NCI-H510A treated with DMSO at 0.1 percent for 48 hours (cell line): ENCODE data around the gene PPFIBP2.

Experiments
- DNase-seq: peaks from one replicate; lab custom pipeline; 2025; lab: John Stamatoyannopoulos, UW

The PPFIBP2 gene

DNA sequence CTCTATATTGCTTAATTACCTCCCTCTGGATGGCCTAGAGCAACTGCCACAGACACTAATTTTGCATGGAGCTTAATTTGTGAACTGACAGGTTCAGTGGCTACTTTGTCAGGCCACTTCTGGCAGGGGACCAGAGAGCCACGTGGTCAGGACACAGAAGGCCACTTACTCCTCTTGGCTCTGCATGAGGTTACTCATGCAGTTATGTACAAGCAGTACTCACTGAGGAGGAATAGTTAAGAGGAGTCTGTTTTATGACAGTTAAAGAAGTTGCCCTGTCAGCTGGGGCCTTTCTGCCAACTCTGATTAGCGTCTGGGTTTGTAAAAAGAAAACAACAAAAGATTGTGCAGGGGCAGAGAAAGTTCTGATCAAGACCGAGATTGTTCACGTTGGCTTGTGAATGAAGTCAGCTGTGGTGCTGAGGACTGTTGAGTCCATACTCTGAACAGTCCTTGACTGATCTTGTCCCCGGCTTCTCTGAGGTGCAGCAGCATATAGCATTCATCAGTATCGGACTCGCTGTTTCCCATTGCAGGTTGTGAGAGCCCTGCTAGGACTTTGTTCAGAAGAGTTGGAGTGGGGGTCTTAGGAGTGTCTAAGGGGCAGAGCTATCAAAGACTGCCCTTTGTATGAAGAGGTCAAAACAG, 41.4 kb downstream of the PPFIBP2 start:
- DNase-seq: no peak

GRCh38 chr11:7558046-7558445, 44.2 kb downstream of the PPFIBP2 start:
- no peak for DNase-seq

DNA sequence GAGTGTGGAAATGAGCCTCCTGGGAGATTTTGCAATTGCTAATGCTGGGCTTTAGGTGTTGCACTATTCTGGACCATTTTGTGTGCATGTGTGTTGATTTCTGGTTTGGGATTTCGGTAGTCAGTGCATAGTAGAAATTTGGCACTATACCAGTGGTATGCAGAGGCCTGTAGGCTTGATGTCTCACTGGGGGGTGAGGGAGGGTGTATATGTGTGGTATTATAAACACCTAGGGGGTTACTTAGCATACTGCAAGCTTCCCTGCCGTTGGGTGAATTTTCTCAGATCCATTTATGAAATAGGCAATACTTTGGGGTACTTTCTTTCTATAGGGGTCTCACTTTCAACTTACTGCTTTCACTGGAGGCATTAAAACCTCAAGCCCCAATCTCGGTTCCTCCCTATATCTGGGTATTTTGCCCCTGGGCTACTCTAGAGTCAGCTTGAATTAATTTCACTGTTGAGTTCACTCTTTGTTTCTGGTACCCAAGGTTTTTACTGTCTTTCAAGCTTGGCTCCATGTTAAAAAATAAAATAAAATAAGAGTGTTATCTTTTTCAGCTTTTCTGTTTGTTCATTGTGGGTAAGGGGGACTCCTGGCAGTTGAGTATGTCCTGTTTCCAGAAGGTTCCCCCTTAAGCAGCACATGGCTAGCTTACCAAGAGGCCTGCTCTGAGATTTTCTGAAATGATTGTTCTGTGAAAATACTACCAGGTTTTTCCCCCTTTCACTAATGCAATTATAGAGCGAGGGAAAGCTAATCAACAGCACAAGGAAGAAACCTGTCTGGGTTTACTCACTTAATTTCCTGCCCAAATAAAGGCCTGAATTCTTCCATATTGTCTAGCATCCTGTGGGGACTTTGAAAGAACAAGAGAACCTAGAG, 45.8 kb downstream of the PPFIBP2 start:
- DNase-seq: no peak

- DNase-seq: no peak
These were observed 47.8 kb downstream of the PPFIBP2 start for GRCh38 chr11:7561562-7561961.

- no peak for DNase-seq
These were observed 49.5 kb downstream of the PPFIBP2 start for GRCh38 chr11:7563281-7563680.

GRCh38 chr11:7564803-7565202, 51.0 kb downstream of the PPFIBP2 start:
- DNase-seq: no peak

GRCh38 chr11:7567311-7567710, 53.5 kb downstream of the PPFIBP2 start:
- DNase-seq: no peak

DNA sequence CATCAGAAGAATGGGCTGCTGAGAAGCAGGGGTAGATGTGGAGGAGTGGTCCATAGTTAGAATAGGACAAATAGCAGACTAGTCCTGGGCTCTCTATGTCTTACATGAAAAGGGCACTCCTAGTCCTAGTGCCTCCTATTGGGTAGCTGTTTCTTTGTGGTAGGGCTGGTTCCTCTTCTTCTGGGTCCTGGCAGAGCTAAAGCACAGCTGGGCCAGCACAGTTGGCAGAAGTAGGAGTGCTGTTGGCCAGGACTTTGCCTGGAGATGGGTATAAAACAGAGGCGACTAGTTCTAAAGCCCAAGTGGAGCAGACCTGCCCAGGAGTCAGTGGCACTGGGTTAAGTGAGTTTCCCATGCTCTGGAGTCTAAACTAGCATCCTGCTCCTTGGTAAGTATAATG, 55.2 kb downstream of the PPFIBP2 start:
- DNase-seq: no peak

- no peak for DNase-seq
These were observed 56.4 kb downstream of the PPFIBP2 start for GRCh38 chr11:7570241-7570640.

DNA sequence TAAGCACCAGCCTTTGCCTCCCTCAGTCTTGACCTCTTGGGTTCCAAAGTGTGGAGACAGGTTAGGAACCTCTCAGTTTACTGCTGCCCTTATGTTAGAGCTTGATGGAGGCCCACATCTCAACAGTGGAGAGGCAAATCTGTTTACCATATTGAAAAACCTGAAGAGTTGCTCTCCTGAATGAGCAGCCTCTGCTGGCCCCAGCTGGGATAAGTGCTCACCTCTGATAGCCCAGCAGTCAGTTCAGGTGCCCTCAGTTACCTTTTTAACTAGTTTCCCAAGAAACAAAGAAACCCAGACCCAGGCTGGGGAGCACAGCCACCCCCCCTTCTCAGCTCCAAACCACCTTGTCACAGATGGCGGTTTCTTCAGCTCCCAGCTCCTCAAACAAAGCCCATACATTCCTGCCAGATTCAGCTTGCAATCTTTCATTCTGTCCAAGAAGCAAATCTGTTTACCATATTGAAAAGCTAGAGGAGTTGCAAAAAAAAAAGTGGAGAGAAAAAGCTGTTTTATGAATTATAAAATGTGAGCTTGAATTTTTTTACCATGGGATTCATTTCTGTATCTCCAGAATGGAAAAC, 57.2 kb downstream of the PPFIBP2 start:
- no peak for DNase-seq

- peak; percentile 61 for DNase-seq
These were observed 57.8 kb downstream of the PPFIBP2 start for GRCh38 chr11:7571640-7572000.

DNA sequence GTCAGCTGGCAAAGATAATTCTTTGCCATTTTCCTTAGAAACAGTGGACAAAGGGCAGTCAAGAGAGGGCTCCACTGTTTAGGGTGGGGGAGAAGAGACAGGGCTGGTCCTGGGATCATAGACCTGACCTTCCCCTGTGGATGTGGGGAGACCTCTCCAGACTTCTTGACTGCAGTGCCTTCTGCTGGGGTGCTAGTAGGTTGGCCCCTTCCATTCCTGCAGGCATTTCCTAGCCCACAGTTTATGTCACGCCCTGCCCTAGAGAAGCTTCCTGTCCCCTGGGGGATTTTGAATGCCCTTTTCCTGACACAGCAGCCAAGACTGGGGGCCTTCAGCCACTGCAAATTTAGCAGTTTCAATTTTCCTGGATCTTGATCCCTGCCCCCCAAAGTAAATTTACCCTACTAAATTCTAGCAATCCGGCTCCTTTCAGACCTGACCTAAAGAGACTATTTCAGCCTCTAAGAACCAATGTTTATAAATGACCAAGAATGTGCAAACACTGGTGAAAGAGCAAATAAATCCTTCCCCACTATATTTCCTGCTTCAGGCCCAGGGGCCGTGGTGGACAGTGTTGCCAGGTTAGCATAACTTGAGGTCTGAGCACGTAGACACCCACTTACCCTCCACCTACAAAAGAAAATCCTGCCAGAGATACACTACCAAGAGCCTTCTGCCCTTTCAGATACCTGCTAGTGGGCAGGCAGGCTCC, 58.4 kb downstream of the PPFIBP2 start:
- no peak for DNase-seq

- DNase-seq: no peak
These were observed 59.4 kb downstream of the PPFIBP2 start for GRCh38 chr11:7573193-7573557.

DNA sequence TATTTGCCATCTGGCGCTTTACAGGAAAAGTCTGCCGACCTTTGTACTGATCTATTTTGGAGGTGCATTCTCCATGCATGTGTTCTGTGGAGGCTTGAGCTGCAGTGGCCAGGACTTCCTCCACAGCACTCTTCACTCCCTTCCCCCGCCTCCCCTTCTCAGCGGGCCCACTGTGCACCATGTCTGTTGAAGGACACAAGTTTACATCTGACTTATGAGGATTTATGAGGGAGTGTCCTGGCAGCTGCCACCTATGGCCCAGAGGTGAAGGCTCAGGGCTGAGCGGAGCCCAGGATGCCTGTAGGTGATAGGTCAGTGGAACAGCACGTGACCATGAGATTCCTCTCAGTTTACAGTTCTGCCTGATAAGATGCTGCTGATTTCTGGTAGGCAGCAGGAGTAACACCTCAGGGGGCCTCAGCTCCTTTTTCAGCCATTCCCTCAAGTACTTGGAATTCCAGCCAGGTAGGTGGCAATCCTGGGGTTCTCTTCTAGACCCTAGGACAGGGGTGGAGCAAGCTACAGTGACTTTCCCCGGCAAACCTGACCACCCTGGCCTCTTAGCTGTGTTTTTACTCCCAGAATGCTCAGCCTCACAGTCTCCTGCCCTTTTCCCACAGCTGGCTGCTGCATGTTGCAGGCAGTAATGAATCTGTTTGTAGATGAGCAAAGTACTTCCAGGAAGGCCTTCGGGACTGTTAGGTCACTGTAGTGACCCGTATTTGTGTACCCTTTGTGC, 59.9 kb downstream of the PPFIBP2 start:
- peak; percentile 27 for DNase-seq

GRCh38 chr11:7574491-7575130, 60.8 kb downstream of the PPFIBP2 start:
- no peak for DNase-seq

DNA sequence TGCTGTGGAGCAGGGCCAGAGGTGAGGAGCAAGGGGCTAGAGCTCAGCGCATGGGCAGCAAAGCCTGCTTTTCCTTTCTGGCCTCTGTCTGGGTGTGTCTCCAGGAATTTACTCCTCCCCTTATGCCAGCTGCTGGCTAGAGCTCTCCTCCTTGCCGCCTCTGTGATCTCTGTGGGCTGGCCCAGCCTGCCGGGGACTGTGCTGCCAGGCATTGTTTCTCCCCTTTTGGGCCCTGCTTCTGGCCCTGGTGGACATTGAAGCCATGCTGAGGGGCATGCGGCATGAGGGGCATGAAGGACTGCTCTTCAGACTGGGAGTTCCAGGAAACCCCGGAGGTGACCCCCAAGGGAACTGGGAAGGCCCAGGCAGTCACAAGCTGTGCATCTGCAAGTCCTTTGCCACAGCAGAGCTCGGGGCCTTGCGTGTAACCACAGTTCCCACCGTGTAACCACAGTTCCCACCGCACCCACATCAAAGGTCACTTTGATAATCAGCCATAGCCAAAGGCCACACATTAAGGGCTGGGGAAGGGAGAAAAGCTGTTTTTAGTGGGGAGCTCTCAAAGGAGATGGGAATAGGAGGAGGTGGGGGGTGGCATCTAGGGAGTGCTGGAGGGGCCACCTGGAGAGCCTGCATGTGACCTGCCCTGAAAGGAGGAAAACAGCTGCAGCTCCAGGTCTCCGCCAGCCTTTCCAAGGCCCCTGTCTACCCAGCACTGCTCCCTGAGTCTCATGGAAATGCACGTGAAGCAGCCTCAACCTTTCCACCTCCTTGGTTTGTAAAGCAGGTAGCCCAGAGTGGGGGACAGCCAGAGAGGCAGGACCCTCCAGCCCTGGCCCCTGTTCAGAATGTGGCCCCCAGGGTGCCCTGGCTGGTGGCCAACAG, 62.3 kb downstream of the PPFIBP2 start:
- peak; percentile 23 for DNase-seq

DNA sequence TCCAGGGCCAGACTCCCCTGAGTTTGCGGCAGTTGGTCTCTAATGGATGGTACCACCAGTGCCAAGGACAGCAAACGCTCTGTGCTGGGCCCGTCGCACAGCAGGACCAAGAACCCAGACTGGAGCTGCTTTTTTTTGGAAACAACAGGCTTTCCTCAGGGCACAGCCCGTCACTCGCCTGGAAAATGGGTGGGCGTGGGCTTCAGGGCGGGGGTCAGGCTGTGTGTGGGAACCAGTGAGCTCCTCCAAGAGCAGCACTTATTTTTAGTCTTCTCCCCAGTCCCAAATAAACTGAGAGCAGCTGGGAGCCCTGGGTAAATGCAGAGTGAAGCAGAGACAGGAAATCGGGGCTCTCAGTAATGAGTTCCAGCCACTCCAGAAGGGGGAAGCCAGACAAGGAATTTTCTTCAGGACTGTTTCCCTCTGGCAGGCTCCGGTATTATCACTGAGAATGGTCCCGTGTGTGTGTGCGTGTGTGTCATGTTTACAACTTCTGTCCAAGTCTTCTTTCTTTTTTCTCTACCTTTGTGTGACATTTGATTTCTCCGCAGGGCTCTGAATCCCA, 63.0 kb downstream of the PPFIBP2 start:
- no peak for DNase-seq

- peak; percentile 10 for DNase-seq
These were observed 63.7 kb downstream of the PPFIBP2 start for GRCh38 chr11:7577291-7578190.
